Endothelial cell of umbilical vein (primary cell): ENCODE data around the gene RMI2. TPM values are rescaled to one million over a fixed set of nuclear protein-coding genes. Genes with fewer than 3 reads are reported as not detected.

ENCODE experiments used
- BruUV-seq: library from RNA; stranded (reverse); fragments of 400-500 nt; replicated peaks from 2 replicates; lab custom pipeline; 2021; lab: Mats Ljungman, UMichigan
- CTCF ChIA-PET: fragments of 300-600, 350-600 bp; sonication (Branson Sonifier 250); formaldehyde crosslinking; loops from one replicate; lab custom pipeline; 2021; ENCODE audit warnings: antibody characterized with exemption, inconsistent platforms; lab: Charles Lee
- POLR2A ChIA-PET: fragments of 300-600, 350-600 bp; sonication (Branson Sonifier 250); formaldehyde crosslinking; loops from one replicate; lab custom pipeline; 2021; ENCODE audit warnings: antibody characterized with exemption, inconsistent platforms; lab: Charles Lee
- DNase-seq: peaks from one replicate; pipeline ENCODE4 v3.0.0-alpha.2; 2011; ENCODE audit warnings: low read depth, low spot score
- FAIRE-seq: peaks from 2 replicates; lab custom pipeline; 2011; peaks lifted over from hg19 to GRCh38; lab: Jason Lieb, UNC
- H2AFZ ChIP-seq: 2 replicates; pipeline ENCODE4 v1.6.0; 2012; ENCODE audit warnings: low read depth, low read length, control low read depth, inconsistent platforms
- H3K27ac ChIP-seq: 2 replicates; pipeline ENCODE4 v1.5.1; 2011; ENCODE audit warnings: low read depth, mild to moderate bottlenecking, control low read depth, low read length, moderate library complexity; ENCODE audit not compliant: insufficient read depth
- H3K27me3 ChIP-seq, 2 experiments: 2 replicates each; pipeline versions ENCODE4 v1.6.0 to v1.6.1; 2011; ENCODE audit warnings: low read length in 2 of 2, mixed read lengths in 1 of 2; ENCODE audit not compliant: control insufficient read depth in 2 of 2, insufficient read depth in 2 of 2
- H3K36me3 ChIP-seq, 2 experiments: 2 replicates in 1 of 2; 3 replicates in 1 of 2; pipeline ENCODE4 v1.5.1; 2011; ENCODE audit warnings: low read length in 2 of 2, mild to moderate bottlenecking in 1 of 2, moderate library complexity in 1 of 2; ENCODE audit not compliant: control insufficient read depth in 2 of 2, insufficient read depth in 2 of 2; ENCODE audit errors: extremely low read depth in 1 of 2
- H3K4me1 ChIP-seq: 3 replicates; pipeline ENCODE4 v1.5.1; 2011; ENCODE audit warnings: mild to moderate bottlenecking, low read length; ENCODE audit not compliant: control insufficient read depth, insufficient read depth; ENCODE audit errors: extremely low read depth
- H3K4me2 ChIP-seq: 2 replicates; pipeline ENCODE4 v1.6.1; 2011; ENCODE audit warnings: low read length, control low read depth, mixed read lengths; ENCODE audit not compliant: insufficient read depth
- H3K4me3 ChIP-seq, 3 experiments: fragments of 200-600 bp in 1 of 3; sonication (generic), shearing (Covaris generic) in 1 of 3; replicated peaks in 1 of 3; 2 replicates each; pipeline ENCODE4 v1.5.1; 2011 to 2016; ENCODE audit warnings: control low read depth in 3 of 3, low read length in 3 of 3, mild to moderate bottlenecking in 2 of 3, inconsistent platforms in 1 of 3, low read depth in 1 of 3, moderate library complexity in 1 of 3; ENCODE audit not compliant: insufficient read depth in 1 of 3
- H3K79me2 ChIP-seq: 2 replicates; pipeline ENCODE4 v1.6.0; 2012; ENCODE audit warnings: low read length, inconsistent platforms; ENCODE audit not compliant: control insufficient read depth, insufficient read depth
- H3K9ac ChIP-seq: replicated peaks from 2 replicates; pipeline ENCODE3; 2011; ENCODE audit warnings: low read length, control low read depth; ENCODE audit not compliant: insufficient read depth; ENCODE audit errors: extremely low read depth
- H3K9me1 ChIP-seq: replicated peaks from 3 replicates; pipeline ENCODE4 v1.6.0; 2011; ENCODE audit warnings: mild to moderate bottlenecking, low read length; ENCODE audit not compliant: control insufficient read depth, insufficient read depth; ENCODE audit errors: extremely low read depth
- H3K9me3 ChIP-seq: replicated peaks from 2 replicates; pipeline ENCODE4 v1.5.1; 2012; ENCODE audit warnings: low read length, inconsistent platforms; ENCODE audit not compliant: control insufficient read depth, insufficient read depth
- H4K20me1 ChIP-seq: replicated peaks from 2 replicates; pipeline ENCODE3; 2011; ENCODE audit warnings: mild to moderate bottlenecking, low read length; ENCODE audit not compliant: control insufficient read depth, insufficient read depth; ENCODE audit errors: extremely low read depth
- CTCF ChIP-seq, 2 donors: IDR thresholded peaks; 1 replicate in 1 of 2; 2 replicates in 1 of 2; pipeline ENCODE4 v1.5.1; 2011; ENCODE audit warnings: low read length in 2 of 2, mild to moderate bottlenecking in 2 of 2, moderate library complexity in 2 of 2, control low read depth in 1 of 2, inconsistent platforms in 1 of 2, low read depth in 1 of 2; ENCODE audit not compliant: insufficient read depth in 1 of 2; ENCODE audit errors: extremely low read depth in 1 of 2
- EZH2 ChIP-seq: IDR thresholded peaks from 2 replicates; pipeline ENCODE4 v1.6.1; 2012; ENCODE audit warnings: borderline replicate concordance, low read depth, mild to moderate bottlenecking, moderate library complexity, low read length, inconsistent platforms; ENCODE audit not compliant: severe bottlenecking
- FOS ChIP-seq: IDR thresholded peaks from 2 replicates; pipeline ENCODE4 v1.6.1; 2011; ENCODE audit warnings: mild to moderate bottlenecking, low read length, moderate library complexity, borderline replicate concordance; ENCODE audit not compliant: insufficient read depth
- GATA2 ChIP-seq: IDR thresholded peaks from 2 replicates; pipeline ENCODE4 v1.7.0; 2011; ENCODE audit warnings: low read depth, mild to moderate bottlenecking, moderate library complexity, mixed read lengths, low read length; ENCODE audit not compliant: insufficient read length, insufficient read depth
- JUN ChIP-seq: IDR thresholded peaks from 2 replicates; pipeline ENCODE4 v1.6.1; 2011; ENCODE audit warnings: borderline replicate concordance, low read depth; ENCODE audit not compliant: insufficient read length, insufficient read depth
- MAX ChIP-seq: IDR thresholded peaks from 2 replicates; pipeline ENCODE4 v1.6.1; 2011; ENCODE audit not compliant: insufficient read depth, insufficient read length
- MYC ChIP-seq: IDR thresholded peaks from one replicate; pipeline ENCODE4 v1.6.1; 2011; ENCODE audit warnings: mild to moderate bottlenecking, low read depth, low read length
- POLR2A ChIP-seq: IDR thresholded peaks from 2 replicates; pipeline ENCODE4 v1.6.1; 2012; ENCODE audit warnings: low read depth, mild to moderate bottlenecking, control low read depth, low read length
- POLR2AphosphoS5 ChIP-seq: IDR thresholded peaks from 2 replicates; pipeline ENCODE4 v1.6.1; 2012; ENCODE audit warnings: low read depth, mild to moderate bottlenecking, control low read depth, low read length, moderate library complexity; ENCODE audit not compliant: insufficient read depth
- dilution Hi-C: fragments of 300-500 bp; cut with MboI; formaldehyde crosslinking; loops from one replicate; pipeline ENCODE4 v1.15.0; 2019; ENCODE audit warnings: low sequenced_read_pairs; ENCODE audit not compliant: extremely low pct_ligation_motif_present
- intact Hi-C: fragments of 100-400 bp; cut with micrococcal nuclease; formaldehyde crosslinking; loops from one replicate; pipeline ENCODE4 v1.10.0; 2022
- polyA plus RNA-seq, 4 experiments: library from polyadenylated mRNA; depleted of rRNA in 3 of 4; stranded (reverse) in 3 of 4; unstranded in 1 of 4; fragments of >200 nt; gene quantifications; 2 replicates each; pipeline versions ENCODE4 v1.2.1 to v1.2.3, GENCODE V29; 2011 to 2012; ENCODE audit warnings: missing spikeins in 1 of 4
- total RNA-seq: library from RNA; stranded (reverse); gene quantifications from 2 replicates; pipeline ENCODE4 v1.2.3, GENCODE V29; 2021

The RMI2 gene
- total and polyA plus RNA-seq, 2 donors (not counting 3 experiments of a cell fraction or from before 2014, with no cell fraction given): 5.3 to 7.7 TPM

- TF ChIP-seq MYC (no peak), JUN (no peak), EZH2 (no peak), MAX (no peak), POLR2AphosphoS5 (no peak), FOS (no peak), CTCF (IDR thresholded peaks at IDR 0.05; ENCODE audit: extremely low read depth in 1 of 2, insufficient read depth in 1 of 2, low read depth in 1 of 2, low read length in 2 of 2) (no peak), GATA2 (no peak), POLR2A (no peak)
- ChIA-PET POLR2A (no interaction called here), CTCF (interaction anchor here (1.3 to 1.5 kb wide), 2 partner anchors 18 to 426 kb away, joined by 3 to 4 read pairs; no protein-coding TSS in a partner anchor)
- intact Hi-C loops (no loop called here), dilution Hi-C loops (no loop called here)
- DNase-seq: no peak
- no peaks in the 10 kb centered on the region for H3K9me3 ChIP-seq
- no peak overlapping the region for H3K4me2 ChIP-seq
- no peak overlapping the region for H3K4me3 ChIP-seq
- no peak for FAIRE-seq
- no TSS peak for BruUV-seq
- H2AFZ ChIP-seq: no peak overlapping the region
- H3K36me3 ChIP-seq: no peaks in the 10 kb centered on the region
- H3K9ac ChIP-seq: no peak overlapping the region
- H3K79me2 ChIP-seq: no peaks in the 10 kb centered on the region
- H3K4me1 ChIP-seq: no peaks in the 10 kb centered on the region
- H3K9me1 ChIP-seq: no peaks in the 10 kb centered on the region
- H4K20me1 ChIP-seq: no peaks in the 10 kb centered on the region
- no peak overlapping the region for H3K27ac ChIP-seq
- no peaks in the 10 kb centered on the region for H3K27me3 ChIP-seq
Observed at GRCh38 chr16:11389631-11390565, 44.6 kb downstream of the RMI2 start.
